ENCODE results near the gene TSPAN33. TPM values are rescaled to one million over a fixed set of nuclear protein-coding genes. Genes with fewer than 3 reads are reported as not detected.
"Not testable (repeated sequence)": the region's sequence is repeated elsewhere in the genome, so short reads cannot be mapped to it uniquely, and the experiment has no call there.

The TSPAN33 gene
- 5.4 and 6.2 TPM in 2 replicates for total RNA-seq

DNA sequence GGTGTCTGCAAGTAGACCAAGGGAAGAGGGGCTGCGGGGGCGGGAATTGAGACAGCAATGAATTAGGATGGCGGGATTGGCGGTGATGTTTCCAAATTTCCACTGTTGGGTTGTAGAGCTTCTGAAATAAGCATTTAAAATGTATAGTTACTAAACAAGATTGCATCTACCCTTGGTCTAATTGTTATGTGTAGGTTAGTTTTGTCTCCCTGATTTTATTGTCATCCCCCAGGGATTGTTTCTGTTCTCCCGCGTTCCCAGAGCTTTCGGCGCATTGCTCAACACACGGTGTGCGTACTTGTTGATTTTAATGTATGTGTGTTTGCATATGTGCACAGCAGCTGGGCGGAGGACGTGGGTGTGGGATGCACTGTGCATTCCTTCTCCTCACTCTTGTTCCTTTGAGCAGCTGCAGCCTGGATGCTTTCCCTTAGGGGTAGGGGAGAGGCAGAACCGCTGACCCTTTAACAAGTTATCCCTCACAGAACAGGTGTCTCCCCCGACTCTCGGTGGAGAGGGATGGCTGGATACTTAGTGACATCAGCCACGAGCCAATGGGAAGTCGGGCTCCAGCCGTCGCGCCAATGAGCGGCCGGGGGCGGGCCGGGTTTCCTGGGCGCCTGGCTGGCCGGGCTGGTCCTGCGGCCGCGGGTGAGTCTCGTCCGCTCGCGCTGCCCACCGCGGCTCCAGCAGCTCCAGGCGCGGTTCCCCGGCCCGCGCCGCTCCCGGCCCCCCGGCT lies at the start of gene TSPAN33:
Gene TSPAN33, plus strand, starts transcription at position 613 of the 739 bp plus-strand sequence. CDS start 274 bp downstream, outside the sequence.
- Mint-ChIP-seq H3K27me3 (peaks cover 51% of the 10 kb centered on the region), H3K36me3 (ENCODE audit: low read depth) (no peaks in the 10 kb centered on the region), H3K4me3 (peak within 1 kb of the TSS; percentile 89), H3K27ac (no peak within 1 kb of the TSS), H3K4me1 (peaks cover 11% of the 10 kb centered on the region), H3K9me3 (no peaks in the 10 kb centered on the region)
- DNase-seq = peak; percentile 92
- intact Hi-C loops (cut with micrococcal nuclease) = no loop called here

DNA sequence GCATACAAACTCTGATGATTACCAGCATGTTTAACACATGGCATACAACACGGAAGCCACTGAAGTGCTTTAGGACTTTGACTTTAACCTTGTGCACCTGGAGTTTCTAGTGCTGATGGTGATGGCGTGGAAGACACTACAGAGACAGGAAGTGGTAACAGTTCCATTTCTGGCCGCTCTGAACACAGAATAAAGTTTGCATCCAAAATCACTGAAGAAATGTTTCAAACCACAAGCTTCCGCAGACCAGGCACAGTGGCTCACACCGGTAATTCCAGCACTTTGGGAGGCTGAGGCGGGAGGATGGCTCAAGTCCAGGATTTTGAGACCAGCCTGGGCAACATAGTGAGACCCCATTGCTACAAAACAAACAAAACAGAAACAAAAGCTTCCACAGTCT lies 49.2 kb upstream of the TSPAN33 start:
- Mint-ChIP-seq H3K27ac (no peak overlapping the region), H3K36me3 (ENCODE audit: low read depth) (no peaks in the 10 kb centered on the region), H3K27me3 (peaks cover 2% of the 10 kb centered on the region), H3K9me3 (no peaks in the 10 kb centered on the region), H3K4me1 (peaks cover 16% of the 10 kb centered on the region), H3K4me3 (no peak overlapping the region)
- intact Hi-C loops (cut with micrococcal nuclease) = no loop called here
- DNase-seq = peak; percentile 76

DNA sequence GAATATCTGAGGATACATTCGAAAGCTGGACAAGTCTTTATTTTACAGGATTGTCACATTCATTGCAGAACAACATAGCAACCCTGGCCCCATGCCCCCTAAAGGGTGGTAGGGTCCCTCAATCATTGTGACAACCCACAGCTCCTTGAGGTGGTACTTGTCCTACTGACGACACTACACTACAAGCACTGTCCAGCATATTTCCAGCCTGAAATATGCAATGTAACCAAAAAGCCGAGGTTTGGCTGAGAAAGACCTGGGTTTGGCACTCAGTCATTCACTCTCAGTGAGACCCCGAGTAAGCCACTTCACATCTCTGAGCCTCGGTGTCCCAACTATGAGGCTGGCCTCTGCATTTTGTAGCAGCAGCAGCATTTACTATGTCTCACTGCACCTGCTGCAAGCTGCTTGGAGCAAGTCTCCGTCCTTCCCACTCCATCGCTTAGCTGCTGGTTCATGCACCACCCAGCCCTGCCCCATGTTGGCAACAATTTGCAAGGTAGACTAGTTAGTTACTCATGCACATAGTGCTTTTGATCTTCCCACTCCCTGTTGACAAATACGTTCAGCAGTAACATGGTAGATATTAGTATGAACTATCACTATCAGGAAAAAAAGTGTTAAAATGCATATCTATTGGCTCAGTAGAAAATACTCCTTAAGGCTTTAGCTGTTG lies 46.0 kb upstream of the TSPAN33 start:
- Mint-ChIP-seq H3K36me3 (ENCODE audit: low read depth) (no peaks in the 10 kb centered on the region), H3K9me3 (no peaks in the 10 kb centered on the region), H3K27ac (no peak overlapping the region), H3K4me1 (peaks cover 10% of the 10 kb centered on the region), H3K27me3 (peaks cover 5% of the 10 kb centered on the region), H3K4me3 (no peak overlapping the region)
- intact Hi-C loops (cut with micrococcal nuclease) = no loop called here
- DNase-seq = no peak

DNA sequence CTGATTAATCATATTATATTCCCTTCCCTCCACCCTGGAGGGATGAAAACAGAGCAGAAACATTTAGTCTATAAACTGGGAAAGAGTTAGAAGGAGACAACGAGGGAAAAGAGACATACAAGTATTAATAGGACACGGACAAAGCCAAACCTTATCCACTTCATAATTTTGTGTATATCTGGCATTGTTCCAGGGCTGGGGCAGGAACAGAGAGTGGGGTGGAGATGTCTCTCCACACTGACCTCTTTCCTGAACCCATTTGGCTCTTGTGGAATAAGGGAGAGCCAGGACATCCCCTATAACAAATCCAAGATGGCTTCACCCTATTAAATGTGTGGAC lies 43.7 kb upstream of the TSPAN33 start:
- no peaks in the 10 kb centered on the region for H3K9me3 Mint-ChIP-seq
- H3K27ac Mint-ChIP-seq = no peak overlapping the region
- peaks cover 5% of the 10 kb centered on the region for H3K27me3 Mint-ChIP-seq
- DNase-seq = no peak
- no peaks in the 10 kb centered on the region for H3K4me1 Mint-ChIP-seq
- H3K36me3 Mint-ChIP-seq (ENCODE audit: low read depth) = no peaks in the 10 kb centered on the region
- H3K4me3 Mint-ChIP-seq = no peak overlapping the region
- intact Hi-C loops (cut with micrococcal nuclease) = no loop called here

DNA sequence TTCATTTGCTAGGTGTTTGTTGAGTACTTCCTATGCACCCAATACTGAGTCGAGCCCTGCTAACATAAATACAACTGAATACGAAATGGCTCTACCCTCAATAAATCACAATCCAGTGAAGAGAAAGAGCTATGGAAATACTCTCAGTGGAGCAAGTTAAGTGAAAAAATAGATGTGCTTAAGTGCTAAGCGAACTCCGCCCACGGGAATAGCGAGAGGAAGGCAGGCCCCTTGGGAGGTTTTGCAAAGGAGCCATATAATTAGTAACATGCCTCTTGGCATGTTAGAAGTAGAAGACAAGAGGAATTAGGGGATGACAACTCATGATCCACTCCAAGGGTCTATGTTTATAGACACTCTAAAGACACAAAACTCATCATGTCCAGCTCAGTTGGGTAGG lies 42.8 kb upstream of the TSPAN33 start:
- Mint-ChIP-seq H3K27ac (no peak overlapping the region), H3K4me1 (no peaks in the 10 kb centered on the region), H3K27me3 (peaks cover 7% of the 10 kb centered on the region), H3K4me3 (no peak overlapping the region), H3K36me3 (ENCODE audit: low read depth) (no peaks in the 10 kb centered on the region), H3K9me3 (no peaks in the 10 kb centered on the region)
- intact Hi-C loops (cut with micrococcal nuclease) = no loop called here
- DNase-seq = no peak

DNA sequence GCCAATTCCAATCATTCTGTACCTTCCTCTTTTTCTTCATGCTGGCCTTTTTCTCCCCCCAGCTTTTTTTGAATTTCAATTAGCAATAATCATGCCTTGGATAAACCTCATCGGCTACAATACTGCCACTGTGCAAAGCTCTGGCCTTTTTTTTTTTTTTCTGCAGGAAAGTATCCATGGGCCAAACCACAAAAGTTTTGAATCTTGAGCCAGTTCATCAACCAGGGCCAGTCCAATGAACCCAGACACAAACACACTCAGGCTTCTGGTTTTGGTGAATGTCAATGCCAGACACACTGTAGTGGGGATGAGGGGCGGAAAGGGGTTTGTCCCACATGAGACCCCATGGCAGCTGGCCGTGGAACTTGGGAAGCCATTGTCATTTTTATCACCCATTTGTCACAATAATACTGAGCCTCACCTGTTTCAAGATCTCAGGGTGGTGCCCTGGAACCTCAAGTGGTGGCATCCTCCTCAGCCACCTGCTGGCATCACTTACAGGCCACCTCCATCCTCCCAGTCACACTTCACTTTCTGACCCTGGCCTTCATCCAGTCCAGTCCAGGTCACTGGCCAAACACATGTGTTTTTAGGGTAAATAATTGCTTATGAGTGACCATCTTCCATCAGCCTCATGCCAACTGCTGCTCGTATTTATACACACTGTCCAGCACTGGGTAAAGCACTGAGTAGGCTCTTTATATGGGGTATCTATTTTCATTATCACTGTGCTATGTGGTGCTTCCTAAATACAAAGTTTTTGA lies 40.8 kb upstream of the TSPAN33 start:
- no peak overlapping the region for H3K4me3 Mint-ChIP-seq
- intact Hi-C loops (cut with micrococcal nuclease) = no loop called here
- no peaks in the 10 kb centered on the region for H3K9me3 Mint-ChIP-seq
- no peaks in the 10 kb centered on the region for H3K36me3 Mint-ChIP-seq (ENCODE audit: low read depth)
- no peak overlapping the region for H3K27ac Mint-ChIP-seq
- no peaks in the 10 kb centered on the region for H3K4me1 Mint-ChIP-seq
- peaks cover 9% of the 10 kb centered on the region for H3K27me3 Mint-ChIP-seq
- no peak for DNase-seq

DNA sequence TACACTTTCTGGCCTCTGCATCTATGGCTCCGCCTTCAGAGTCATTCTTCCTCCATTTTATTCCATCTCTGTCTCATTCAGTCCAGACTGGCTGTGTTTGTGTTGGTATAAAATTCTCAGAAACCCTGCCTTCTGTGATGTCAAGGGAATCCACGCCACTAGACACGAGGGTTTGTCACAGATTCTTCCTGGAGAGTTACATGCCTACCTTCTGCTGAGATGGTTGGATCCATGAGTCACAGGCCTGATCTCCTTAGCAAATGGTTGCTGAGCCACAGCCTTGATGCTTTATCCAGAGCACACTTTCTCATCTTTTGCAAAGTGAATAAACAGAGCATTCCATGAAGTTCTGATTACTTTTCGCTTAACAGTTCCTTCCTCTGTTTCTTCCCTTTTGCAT lies 35.9 kb upstream of the TSPAN33 start:
- no peak for DNase-seq
- peaks cover 5% of the 10 kb centered on the region for H3K27me3 Mint-ChIP-seq
- no peak overlapping the region for H3K27ac Mint-ChIP-seq
- H3K4me3 Mint-ChIP-seq = no peak overlapping the region
- H3K9me3 Mint-ChIP-seq = no peaks in the 10 kb centered on the region
- H3K36me3 Mint-ChIP-seq (ENCODE audit: low read depth) = no peaks in the 10 kb centered on the region
- peaks cover 3% of the 10 kb centered on the region for H3K4me1 Mint-ChIP-seq
- intact Hi-C loops (cut with micrococcal nuclease) = no loop called here

DNA sequence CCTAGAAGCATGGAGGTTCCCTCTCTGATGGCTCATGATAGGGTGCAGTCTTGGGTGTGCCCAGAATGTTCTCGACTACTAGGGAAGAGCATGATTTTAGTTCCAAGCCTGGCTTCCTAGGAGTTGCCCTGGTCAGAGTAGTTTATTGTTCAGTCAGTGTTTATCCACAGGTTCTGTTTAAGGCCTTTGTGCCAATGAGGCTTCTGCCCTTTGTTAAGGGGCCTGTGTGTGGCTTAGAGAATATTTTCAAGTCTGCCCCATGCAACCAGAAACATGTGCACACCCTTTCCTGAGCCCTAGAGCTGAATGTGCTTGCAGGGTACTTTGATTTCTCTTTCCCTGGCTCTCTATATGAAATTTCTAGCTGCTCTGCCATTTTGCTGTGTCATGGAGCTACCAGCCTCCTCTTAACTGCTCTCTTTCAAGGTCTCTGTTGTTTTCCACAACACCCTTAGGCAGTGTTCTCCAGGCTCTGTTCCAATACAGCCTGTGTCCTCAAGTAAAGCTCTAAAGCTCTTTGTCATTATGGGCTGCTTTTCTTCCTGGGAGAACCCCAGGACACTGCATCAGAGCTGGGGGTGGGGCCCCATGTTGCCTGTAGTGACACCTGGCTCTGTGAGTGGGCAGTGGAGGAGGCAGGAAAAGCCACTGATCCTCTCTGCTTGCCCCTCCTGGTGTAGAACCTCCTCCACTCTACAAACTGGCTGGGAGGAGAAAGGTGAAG lies 34.1 kb upstream of the TSPAN33 start:
- Mint-ChIP-seq H3K9me3 (peaks cover 2% of the 10 kb centered on the region), H3K4me3 (no peak overlapping the region), H3K27ac (no peak overlapping the region), H3K27me3 (peaks cover 5% of the 10 kb centered on the region), H3K4me1 (peaks cover 3% of the 10 kb centered on the region), H3K36me3 (ENCODE audit: low read depth) (no peaks in the 10 kb centered on the region)
- intact Hi-C loops (cut with micrococcal nuclease) = no loop called here
- DNase-seq = no peak

- H3K9me3 Mint-ChIP-seq = peaks cover 4% of the 10 kb centered on the region
- H3K4me1 Mint-ChIP-seq = peaks cover 3% of the 10 kb centered on the region
- H3K27ac Mint-ChIP-seq = no peak overlapping the region
- H3K27me3 Mint-ChIP-seq = peaks cover 5% of the 10 kb centered on the region
- intact Hi-C loops (cut with micrococcal nuclease) = no loop called here
- no peak overlapping the region for H3K4me3 Mint-ChIP-seq
- no peak for DNase-seq
- no peaks in the 10 kb centered on the region for H3K36me3 Mint-ChIP-seq (ENCODE audit: low read depth)
Observed at GRCh38 chr7:129110982-129111376, 33.5 kb upstream of the TSPAN33 start.

- H3K4me3 Mint-ChIP-seq = no peak overlapping the region
- intact Hi-C loops (cut with micrococcal nuclease) = no loop called here
- no peak overlapping the region for H3K27ac Mint-ChIP-seq
- H3K9me3 Mint-ChIP-seq = peaks cover 5% of the 10 kb centered on the region
- DNase-seq = no peak
- no peaks in the 10 kb centered on the region for H3K27me3 Mint-ChIP-seq
- H3K36me3 Mint-ChIP-seq (ENCODE audit: low read depth) = peaks cover under 1% of the 10 kb centered on the region
- peaks cover 3% of the 10 kb centered on the region for H3K4me1 Mint-ChIP-seq
Observed at GRCh38 chr7:129115676-129116075, 28.8 kb upstream of the TSPAN33 start.

DNA sequence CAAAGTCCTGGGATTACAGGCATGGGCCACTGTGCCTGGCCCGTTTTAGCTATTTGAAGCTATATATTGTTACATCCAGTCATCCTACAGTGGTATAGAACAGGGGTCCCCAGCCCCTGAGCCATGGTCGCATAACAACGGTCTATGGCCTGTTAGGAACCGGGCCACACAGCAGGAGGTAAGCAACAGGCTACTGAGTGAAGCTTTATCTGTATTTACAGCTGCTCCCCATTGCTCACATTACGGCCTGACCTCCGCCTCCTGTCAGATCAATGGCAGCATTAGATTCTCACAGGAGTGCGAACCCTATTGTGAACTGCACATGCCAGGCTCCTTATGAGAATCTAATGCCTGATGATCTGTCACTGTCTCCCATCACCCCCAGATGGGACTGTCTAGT lies 26.3 kb upstream of the TSPAN33 start:
- no peak overlapping the region for H3K4me3 Mint-ChIP-seq
- peaks cover 7% of the 10 kb centered on the region for H3K36me3 Mint-ChIP-seq (ENCODE audit: low read depth)
- intact Hi-C loops (cut with micrococcal nuclease) = no loop called here
- peaks cover 16% of the 10 kb centered on the region for H3K4me1 Mint-ChIP-seq
- H3K27ac Mint-ChIP-seq = no peak overlapping the region
- no peak for DNase-seq
- no peaks in the 10 kb centered on the region for H3K27me3 Mint-ChIP-seq
- H3K9me3 Mint-ChIP-seq = peaks cover 18% of the 10 kb centered on the region

GRCh38 chr7:129118976-129119375 lies 25.5 kb upstream of the TSPAN33 start:
- H3K27me3 Mint-ChIP-seq = no peaks in the 10 kb centered on the region
- DNase-seq = no peak
- intact Hi-C loops (cut with micrococcal nuclease) = no loop called here
- peaks cover 7% of the 10 kb centered on the region for H3K36me3 Mint-ChIP-seq (ENCODE audit: low read depth)
- H3K9me3 Mint-ChIP-seq = peaks cover 18% of the 10 kb centered on the region
- no peak overlapping the region for H3K27ac Mint-ChIP-seq
- peaks cover 20% of the 10 kb centered on the region for H3K4me1 Mint-ChIP-seq
- H3K4me3 Mint-ChIP-seq = no peak overlapping the region

- peak overlapping the region; percentile 91 for H3K27ac Mint-ChIP-seq
- intact Hi-C loops (cut with micrococcal nuclease) = loop anchor here (2.0 kb wide), 1 partner anchor 409 kb away; no protein-coding TSS in a partner anchor
- peaks cover 11% of the 10 kb centered on the region for H3K27me3 Mint-ChIP-seq
- peak overlapping the region; percentile 9 for H3K4me3 Mint-ChIP-seq
- not testable (repeated sequence) for DNase-seq; H3K36me3 Mint-ChIP-seq (ENCODE audit: low read depth)
- H3K9me3 Mint-ChIP-seq = peaks cover 14% of the 10 kb centered on the region
- H3K4me1 Mint-ChIP-seq = peaks cover 25% of the 10 kb centered on the region
Observed at GRCh38 chr7:129121501-129122077, 22.9 kb upstream of the TSPAN33 start.
